HUES64 (cell line): ENCODE results near the gene ASB15.

Experiments
- H3K27ac ChIP-seq: 2 replicates; pipeline ENCODE4 v1.7.0; 2013; ENCODE audit warnings: low read depth, low read length, inconsistent platforms
- H3K27me3 ChIP-seq: 2 replicates; pipeline ENCODE4 v1.6.1; 2013; ENCODE audit warnings: mild to moderate bottlenecking, low read length; ENCODE audit not compliant: insufficient read depth
- H3K36me3 ChIP-seq: 2 replicates; pipeline ENCODE4 v1.6.1; 2013; ENCODE audit warnings: mild to moderate bottlenecking, low read length; ENCODE audit not compliant: insufficient read depth
- H3K4me1 ChIP-seq: 2 replicates; pipeline ENCODE4 v1.6.1; 2013; ENCODE audit warnings: mild to moderate bottlenecking, low read length, moderate library complexity; ENCODE audit not compliant: insufficient read depth
- H3K4me3 ChIP-seq: 2 replicates; pipeline ENCODE4 v1.5.1; 2013; ENCODE audit warnings: mild to moderate bottlenecking, low read length, moderate library complexity
- H3K9ac ChIP-seq: 2 replicates; pipeline ENCODE4 v1.6.1; 2013; ENCODE audit warnings: mild to moderate bottlenecking, low read depth, low read length
- H3K9me3 ChIP-seq: 2 replicates; pipeline ENCODE4 v1.6.1; 2013; ENCODE audit warnings: low read depth, low read length; ENCODE audit not compliant: insufficient read depth
- WGBS: fragments of 150-250, 120-280 bp; methylation state at CpG from one replicate; pipeline ENCODE4 v1.1.7; 2013; ENCODE audit warnings: missing lambda C conversion rate; 5-methylcytosine and 5-hydroxymethylcytosine counted together

ASB15 gene

DNA sequence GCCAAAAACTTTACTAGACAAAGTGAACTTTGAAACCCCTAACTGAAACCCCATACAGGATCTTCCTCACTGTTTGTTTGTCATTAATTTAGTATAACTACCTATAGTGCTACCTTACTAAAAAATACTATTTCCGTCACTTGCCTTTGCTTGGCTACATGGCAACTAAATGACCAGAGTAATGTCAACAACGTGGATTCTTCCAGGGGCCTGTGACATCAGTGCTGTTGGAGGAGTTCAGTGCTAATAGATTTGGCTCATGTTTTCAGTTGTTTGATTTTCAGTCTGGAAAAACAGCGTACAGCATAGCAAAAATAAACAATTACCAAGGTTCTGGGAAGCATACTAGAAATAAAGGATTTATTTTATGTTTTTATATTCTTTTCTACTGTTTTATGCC lies 3.0 kb upstream of the ASB15 start:
- no peaks in the 10 kb centered on the region for H3K9me3 ChIP-seq
- H3K36me3 ChIP-seq: no peaks in the 10 kb centered on the region
- no peak overlapping the region for H3K9ac ChIP-seq
- H3K27ac ChIP-seq: no peak overlapping the region
- 83% methylated on average over 3 of the region's 3 CpGs for WGBS
- no peaks in the 10 kb centered on the region for H3K27me3 ChIP-seq
- H3K4me3 ChIP-seq: no peak overlapping the region
- H3K4me1 ChIP-seq: peaks cover 6% of the 10 kb centered on the region

DNA sequence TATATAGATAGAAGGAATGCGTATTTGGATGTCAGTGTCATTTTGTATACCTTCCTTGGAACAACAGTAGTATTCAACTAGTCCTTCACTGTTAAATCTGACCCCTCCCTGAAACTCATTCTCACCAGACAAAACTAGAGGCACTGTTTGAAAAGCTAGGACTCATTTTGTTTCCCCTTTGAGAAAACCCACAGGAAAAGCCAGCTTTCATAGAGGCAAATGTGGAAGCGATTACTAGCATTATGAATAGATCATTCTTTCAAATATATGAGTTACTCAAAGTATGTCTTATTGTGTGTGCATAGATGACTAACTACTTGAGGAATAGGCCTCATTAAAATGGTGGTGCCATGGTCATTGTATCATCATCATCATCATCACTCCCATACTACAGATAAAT lies 1.9 kb upstream of the ASB15 start:
- H3K27ac ChIP-seq: no peak overlapping the region
- no peaks in the 10 kb centered on the region for H3K9me3 ChIP-seq
- no peaks in the 10 kb centered on the region for H3K36me3 ChIP-seq
- H3K4me3 ChIP-seq: no peak overlapping the region
- H3K4me1 ChIP-seq: peaks cover 6% of the 10 kb centered on the region
- H3K9ac ChIP-seq: no peak overlapping the region
- 100% methylated on average over 2 of the region's 2 CpGs for WGBS
- no peaks in the 10 kb centered on the region for H3K27me3 ChIP-seq

DNA sequence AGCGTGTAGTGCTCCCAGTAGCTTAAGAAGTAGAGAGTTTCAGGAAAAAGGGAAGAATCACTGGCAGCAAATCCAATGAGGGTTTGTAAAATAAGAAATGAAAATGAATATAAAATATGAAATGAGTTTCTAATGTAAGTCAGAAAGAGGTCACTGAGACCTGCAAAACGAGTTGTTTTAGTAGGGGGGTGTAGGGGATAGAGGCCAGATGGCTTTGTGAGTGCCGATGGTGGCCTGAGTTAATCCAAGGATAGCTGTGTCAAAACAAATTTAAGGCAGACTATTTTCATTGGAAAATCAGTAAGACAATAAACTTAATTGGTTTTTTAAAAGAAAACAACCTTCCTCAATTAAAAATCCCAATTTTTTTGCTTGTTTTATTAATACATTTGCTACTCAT lies 745 bp upstream of the ASB15 start:
- Histone ChIP-seq H3K27ac (no peak overlapping the region), H3K36me3 (no peaks in the 10 kb centered on the region), H3K4me3 (no peak overlapping the region), H3K9me3 (no peaks in the 10 kb centered on the region), H3K27me3 (no peaks in the 10 kb centered on the region), H3K4me1 (no peaks in the 10 kb centered on the region), H3K9ac (no peak overlapping the region)
- WGBS: 80% methylated on average over 3 of the region's 3 CpGs

DNA sequence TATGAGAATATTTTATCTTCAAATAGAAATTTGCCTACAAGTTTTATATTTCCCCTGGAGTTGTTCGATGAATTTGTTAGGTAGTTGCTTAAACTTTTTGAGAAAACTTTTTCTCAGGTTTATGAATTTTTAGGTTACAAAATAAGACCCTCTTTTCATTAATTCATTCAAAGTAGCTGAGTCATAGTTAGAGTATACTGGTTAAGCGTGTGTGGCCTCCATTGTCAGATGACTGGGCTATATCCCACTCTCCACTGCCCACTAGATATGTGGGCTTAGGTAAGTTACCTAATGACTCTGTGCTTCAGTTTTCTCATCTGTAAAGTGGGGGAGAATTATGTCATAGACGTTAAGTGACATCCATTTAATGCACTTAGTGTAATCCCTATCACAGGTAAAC lies 1.0 kb downstream of the ASB15 start:
- Histone ChIP-seq H3K27ac (no peak overlapping the region), H3K27me3 (no peaks in the 10 kb centered on the region), H3K36me3 (no peaks in the 10 kb centered on the region), H3K4me3 (no peak overlapping the region), H3K9ac (no peak overlapping the region), H3K4me1 (no peaks in the 10 kb centered on the region), H3K9me3 (no peaks in the 10 kb centered on the region)
- WGBS: 100% methylated on average over 1 of the region's 3 CpGs

DNA sequence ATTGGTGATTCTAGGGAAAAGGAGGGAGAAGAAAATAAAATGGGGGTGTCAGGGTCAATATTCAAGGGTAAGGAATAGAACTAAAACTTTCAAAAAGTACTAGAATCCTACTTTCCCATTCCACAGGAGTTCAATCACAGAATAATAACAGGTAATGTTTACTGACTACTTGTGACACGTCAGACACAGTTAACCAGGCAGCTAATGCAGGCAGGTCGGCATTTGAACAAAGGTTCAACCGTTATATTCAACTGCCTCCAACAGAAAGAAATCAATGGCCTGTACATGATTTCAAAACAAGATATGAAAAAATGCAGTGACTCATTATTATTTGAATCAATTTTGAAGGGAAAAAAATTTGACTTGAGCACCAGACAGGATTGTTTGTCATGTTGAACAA lies 3.1 kb downstream of the ASB15 start:
- no peak overlapping the region for H3K9ac ChIP-seq
- H3K9me3 ChIP-seq: no peaks in the 10 kb centered on the region
- H3K4me3 ChIP-seq: no peak overlapping the region
- H3K27me3 ChIP-seq: no peaks in the 10 kb centered on the region
- no peaks in the 10 kb centered on the region for H3K36me3 ChIP-seq
- no peak overlapping the region for H3K27ac ChIP-seq
- 75% methylated on average over 3 of the region's 3 CpGs for WGBS
- H3K4me1 ChIP-seq: no peaks in the 10 kb centered on the region

DNA sequence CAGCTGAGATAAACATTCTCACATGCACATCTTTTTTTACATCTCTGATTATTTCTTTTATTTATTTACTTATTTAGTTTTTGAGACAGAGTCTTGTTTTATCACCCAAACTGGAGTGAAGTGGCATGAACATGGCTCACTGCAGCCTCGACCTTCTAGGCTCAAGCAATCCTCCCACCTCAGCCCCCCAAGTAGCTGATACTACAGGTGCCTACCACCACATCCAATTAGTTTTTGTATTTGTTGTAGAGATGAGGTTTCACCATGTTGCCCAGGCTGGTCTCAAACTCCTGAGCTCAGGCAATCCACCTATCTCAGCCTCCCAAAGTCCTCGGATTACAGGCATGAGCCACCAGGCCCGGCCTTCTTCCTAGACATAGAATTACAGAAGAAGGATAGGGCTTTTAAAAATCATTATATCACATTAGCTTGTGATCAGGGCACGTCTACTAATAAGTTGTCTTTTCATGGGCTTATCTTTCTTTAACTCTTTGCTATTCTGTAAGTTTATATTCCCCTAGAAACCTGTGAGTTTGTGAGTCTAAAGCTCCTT lies 5.9 kb downstream of the ASB15 start:
- H3K27ac ChIP-seq: no peak overlapping the region
- H3K4me1 ChIP-seq: no peaks in the 10 kb centered on the region
- H3K27me3 ChIP-seq: no peaks in the 10 kb centered on the region
- H3K4me3 ChIP-seq: no peak overlapping the region
- no peaks in the 10 kb centered on the region for H3K9me3 ChIP-seq
- whole genome bisulfite sequencing: 97% methylated on average over 4 of the region's 4 CpGs
- H3K36me3 ChIP-seq: no peaks in the 10 kb centered on the region
- H3K9ac ChIP-seq: no peak overlapping the region

DNA sequence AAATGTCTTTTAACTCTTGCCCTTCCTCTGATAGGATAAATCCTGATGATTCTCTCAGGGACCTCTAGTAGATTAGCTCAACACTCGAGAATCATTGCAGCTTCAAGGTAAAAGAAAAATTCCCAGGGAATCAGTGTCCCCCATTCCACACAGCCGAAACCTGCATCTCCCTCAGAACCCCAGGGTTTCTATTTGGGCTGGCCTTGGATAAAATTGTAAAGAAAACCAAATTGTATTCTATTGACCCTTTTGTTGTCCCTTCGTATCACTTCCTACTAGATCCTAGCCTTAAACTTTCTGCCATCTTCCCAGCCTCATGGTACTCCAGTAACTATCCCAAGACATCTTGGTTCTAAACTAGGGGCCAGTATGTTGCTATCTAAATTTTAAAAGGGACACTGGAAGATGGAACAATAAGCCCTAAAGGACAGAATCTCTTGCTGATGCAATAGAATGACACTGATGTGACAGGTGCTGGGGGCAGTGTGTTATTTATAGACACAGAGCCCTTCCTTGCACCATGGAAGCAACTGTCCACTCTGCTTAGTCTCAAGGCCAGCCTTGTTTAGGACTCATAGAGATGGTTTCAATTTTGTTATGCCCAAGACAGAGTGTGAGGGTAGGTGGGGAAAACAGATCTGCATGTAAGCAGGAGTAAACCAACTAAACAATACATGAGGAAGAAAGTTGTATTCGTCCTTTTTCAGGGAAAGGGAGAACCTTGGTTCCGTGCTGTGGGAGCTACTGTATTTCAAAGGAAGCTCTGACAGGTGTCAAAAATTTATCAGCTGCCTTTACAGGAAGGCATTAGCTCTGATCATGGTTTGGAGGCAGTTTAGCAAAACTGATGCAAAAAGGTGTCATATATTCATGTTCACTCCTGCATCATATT lies 7.6 kb downstream of the ASB15 start:
- WGBS: 95% methylated on average over 5 of the region's 5 CpGs
- Histone ChIP-seq H3K4me3 (no peak overlapping the region), H3K9me3 (no peaks in the 10 kb centered on the region), H3K27me3 (no peaks in the 10 kb centered on the region), H3K4me1 (no peaks in the 10 kb centered on the region), H3K9ac (no peak overlapping the region), H3K27ac (no peak overlapping the region), H3K36me3 (no peaks in the 10 kb centered on the region)

DNA sequence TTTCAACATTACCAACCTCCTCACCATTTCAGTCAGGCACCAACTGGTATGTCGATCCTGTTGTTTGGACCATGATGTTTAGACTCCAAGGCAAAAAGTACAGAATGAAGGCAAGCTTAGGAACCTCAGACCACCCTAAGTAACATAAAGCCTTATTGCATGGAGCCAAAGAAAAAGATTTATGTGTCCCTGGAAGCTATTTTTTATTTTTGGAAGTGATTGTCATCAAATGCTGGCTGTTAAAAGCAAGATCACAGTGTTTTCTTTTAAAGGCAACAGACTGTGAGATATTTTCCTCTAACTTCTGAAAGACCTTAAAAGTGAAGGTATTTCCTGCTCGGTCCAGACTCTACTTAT lies 8.2 kb downstream of the ASB15 start:
- H3K27me3 ChIP-seq: no peaks in the 10 kb centered on the region
- WGBS: 100% methylated on average over 2 of the region's 2 CpGs
- H3K4me3 ChIP-seq: no peak overlapping the region
- no peaks in the 10 kb centered on the region for H3K36me3 ChIP-seq
- no peaks in the 10 kb centered on the region for H3K9me3 ChIP-seq
- H3K4me1 ChIP-seq: no peaks in the 10 kb centered on the region
- no peak overlapping the region for H3K27ac ChIP-seq
- H3K9ac ChIP-seq: no peak overlapping the region

DNA sequence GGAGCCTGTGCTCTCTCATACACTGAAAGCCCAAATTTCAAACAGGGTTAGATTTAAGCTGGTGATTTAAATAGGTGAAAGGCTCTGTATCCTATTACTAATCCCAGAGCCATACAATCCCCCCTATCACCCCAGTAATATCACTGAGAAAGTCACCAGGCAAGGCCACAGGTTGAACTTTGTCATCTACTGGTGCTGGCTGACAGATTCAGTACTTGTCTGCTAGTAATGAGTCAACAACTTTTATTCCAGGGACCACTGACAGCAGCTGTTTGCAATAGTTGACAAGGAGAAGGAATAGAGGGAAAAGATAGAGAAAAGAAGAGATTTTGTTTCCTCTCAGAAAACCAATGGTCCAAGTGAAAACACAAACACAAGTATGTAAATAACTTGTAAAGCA lies 10.4 kb downstream of the ASB15 start:
- no peaks in the 10 kb centered on the region for H3K27me3 ChIP-seq
- no peak overlapping the region for H3K4me3 ChIP-seq
- H3K4me1 ChIP-seq: peaks cover 3% of the 10 kb centered on the region; the same call in 1 of the 2 replicates
- H3K27ac ChIP-seq: no peak overlapping the region
- H3K9ac ChIP-seq: no peak overlapping the region
- H3K9me3 ChIP-seq: no peaks in the 10 kb centered on the region
- H3K36me3 ChIP-seq: no peaks in the 10 kb centered on the region

DNA sequence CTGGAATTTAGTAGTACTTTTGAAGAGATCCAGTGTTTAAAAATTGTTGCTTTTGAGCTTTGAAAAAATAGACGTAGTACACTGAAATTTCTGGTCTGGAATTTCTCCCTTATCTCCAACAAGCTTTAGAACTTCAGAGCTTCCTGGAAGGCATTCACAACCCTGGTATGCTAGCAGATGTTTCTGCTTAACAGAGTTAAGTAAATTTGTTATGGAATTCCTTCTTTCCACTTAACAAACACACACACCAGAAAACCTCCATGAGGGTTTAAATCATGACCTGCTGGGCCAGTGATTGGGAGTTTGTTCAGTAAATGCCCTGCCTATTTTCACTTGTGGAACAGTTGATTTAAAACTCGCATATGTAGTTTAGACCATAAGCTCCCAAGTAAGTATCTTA lies 13.7 kb downstream of the ASB15 start:
- Histone ChIP-seq H3K9ac (no peak overlapping the region), H3K27ac (no peak overlapping the region), H3K36me3 (no peaks in the 10 kb centered on the region), H3K4me3 (no peak overlapping the region), H3K27me3 (no peaks in the 10 kb centered on the region), H3K4me1 (peaks cover 3% of the 10 kb centered on the region; the same call in 1 of the 2 replicates), H3K9me3 (no peaks in the 10 kb centered on the region)
- 69% methylated on average over 1 of the region's 2 CpGs for WGBS

DNA sequence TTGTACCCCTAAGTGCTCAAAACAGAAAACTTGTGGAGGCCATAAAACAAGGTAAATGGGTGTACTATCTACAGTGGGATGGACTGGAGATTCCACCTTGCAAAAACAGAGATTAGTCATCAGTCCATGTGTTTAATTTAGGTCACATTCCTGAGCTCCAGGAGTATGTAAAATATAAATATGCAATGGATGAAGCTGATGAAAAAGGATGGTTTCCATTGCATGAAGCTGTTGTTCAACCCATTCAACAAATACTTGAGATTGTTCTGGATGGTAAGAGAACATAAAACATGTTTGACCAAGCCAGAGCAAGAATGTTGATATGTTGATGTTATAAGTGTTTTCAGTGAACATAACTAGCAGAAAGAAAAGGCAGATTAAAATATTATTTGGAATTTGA lies 14.6 kb downstream of the ASB15 start:
- Histone ChIP-seq H3K27me3 (no peaks in the 10 kb centered on the region), H3K4me1 (peaks cover 3% of the 10 kb centered on the region; the same call in 1 of the 2 replicates), H3K9me3 (no peaks in the 10 kb centered on the region), H3K9ac (no peak overlapping the region), H3K27ac (no peak overlapping the region), H3K36me3 (no peaks in the 10 kb centered on the region), H3K4me3 (no peak overlapping the region)
